Measurements from ENCODE around the gene ZFX.

DNA sequence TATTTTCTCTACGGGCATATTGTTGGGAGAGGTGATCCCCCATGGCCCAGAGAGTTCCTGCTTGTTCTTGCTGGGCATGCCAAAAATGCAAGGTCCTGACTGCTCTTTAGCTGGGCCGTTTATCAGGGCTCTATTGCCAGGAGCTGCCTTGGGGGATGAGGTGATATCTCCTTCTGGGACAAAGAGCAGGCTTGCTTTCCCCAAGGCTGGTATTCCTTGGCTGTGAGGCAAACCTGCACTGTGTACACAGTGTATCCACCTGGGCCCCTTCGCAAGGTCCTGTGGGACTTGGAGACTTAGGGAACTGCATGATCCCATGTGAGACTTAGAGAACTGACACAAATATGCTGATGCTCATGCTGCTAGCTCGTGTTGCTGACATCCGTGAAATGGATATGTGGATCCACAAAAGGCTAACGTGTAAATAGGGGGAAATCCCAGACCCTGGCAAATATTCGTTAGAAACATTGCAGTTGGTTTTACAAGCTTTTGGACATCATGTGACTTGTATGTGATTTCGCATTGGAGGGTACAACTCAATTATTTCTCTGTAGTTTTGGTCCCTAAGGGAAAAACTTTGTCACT lies 24.4 kb upstream of the ZFX start:
- TF ChIP-seq, protein P1, sequence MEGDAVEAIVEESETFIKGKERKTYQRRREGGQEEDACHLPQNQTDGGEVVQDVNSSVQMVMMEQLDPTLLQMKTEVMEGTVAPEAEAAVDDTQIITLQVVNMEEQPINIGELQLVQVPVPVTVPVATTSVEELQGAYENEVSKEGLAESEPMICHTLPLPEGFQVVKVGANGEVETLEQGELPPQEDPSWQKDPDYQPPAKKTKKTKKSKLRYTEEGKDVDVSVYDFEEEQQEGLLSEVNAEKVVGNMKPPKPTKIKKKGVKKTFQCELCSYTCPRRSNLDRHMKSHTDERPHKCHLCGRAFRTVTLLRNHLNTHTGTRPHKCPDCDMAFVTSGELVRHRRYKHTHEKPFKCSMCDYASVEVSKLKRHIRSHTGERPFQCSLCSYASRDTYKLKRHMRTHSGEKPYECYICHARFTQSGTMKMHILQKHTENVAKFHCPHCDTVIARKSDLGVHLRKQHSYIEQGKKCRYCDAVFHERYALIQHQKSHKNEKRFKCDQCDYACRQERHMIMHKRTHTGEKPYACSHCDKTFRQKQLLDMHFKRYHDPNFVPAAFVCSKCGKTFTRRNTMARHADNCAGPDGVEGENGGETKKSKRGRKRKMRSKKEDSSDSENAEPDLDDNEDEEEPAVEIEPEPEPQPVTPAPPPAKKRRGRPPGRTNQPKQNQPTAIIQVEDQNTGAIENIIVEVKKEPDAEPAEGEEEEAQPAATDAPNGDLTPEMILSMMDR (IDR thresholded peaks at IDR 0.05; ENCODE audit: insufficient read depth, low read depth, low read length), result no peak
- no peak for TF ChIP-seq EZH2 (IDR thresholded peaks at IDR 0.05; ENCODE audit: insufficient read depth, low read length)

All from astrocyte (in vitro differentiated cells and primary cell).